GM19328 (cell line): ENCODE results near the gene TMEM144.

ENCODE experiments used
- ATAC-seq: cut with Tn5 transposase; IDR thresholded peaks from one replicate; pipeline ENCODE4 v1.9.1; 2021; ENCODE audit warnings: mild to moderate bottlenecking, moderate library complexity; ENCODE audit not compliant: unreplicated experiment

Gene TMEM144

DNA sequence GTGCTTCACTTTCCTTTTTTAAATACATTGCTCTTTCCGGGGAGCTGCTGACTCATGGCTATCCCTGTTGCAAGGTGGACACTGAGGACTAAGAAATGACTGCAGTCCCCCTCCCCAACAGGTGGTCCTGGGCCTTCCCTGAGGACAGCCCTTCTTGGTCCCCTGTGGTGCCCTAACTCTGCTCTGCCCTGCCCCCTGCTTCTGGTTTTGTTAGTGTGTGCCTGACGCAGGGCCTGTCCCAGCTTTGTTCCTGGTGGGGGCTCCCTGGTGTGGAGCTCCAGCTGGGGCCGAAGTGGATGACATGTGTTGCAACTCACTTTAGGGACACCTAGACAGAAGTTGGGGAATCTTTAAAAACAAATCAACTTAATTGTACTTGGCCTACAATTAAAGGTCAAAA lies 81.9 kb downstream of the TMEM144 start:
- ATAC-seq: no peak

DNA sequence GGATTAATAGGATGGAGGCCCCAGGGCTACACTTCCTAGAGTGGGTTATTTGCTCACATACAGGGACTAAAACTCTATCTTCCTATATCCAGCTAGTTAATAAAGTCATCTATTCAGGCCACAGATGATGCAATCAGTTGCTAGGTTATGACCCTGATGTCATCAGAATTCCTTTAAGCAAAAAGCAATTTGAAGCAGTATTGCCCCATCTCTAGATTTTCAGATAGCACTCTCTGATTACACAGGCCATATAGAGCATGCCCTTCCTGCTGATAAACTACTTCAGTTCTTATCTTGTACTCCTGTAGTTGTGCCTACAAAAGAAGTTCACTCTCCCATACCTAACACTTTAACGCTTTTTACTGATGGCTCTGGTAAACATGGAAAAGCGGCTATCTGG lies 84.8 kb downstream of the TMEM144 start:
- ATAC-seq: no peak

DNA sequence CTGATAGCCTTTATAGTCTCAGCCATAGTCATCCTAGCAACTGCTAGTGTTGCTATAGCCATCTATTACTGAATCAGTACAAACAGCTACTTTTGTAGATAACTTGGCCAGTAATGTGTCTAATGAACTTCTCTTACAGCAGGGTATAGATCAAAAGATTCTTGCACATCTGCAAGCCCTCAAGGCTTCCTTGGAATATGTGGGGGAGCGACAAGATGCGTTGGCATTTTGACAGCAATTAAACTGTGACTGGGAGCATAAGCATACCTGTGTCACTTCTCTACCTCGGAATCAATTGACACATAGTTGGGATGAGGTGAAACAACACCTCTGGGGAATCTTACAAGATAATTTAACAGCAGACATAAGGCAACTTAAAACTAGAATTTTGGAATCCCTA lies 87.6 kb downstream of the TMEM144 start:
- ATAC-seq: no peak

DNA sequence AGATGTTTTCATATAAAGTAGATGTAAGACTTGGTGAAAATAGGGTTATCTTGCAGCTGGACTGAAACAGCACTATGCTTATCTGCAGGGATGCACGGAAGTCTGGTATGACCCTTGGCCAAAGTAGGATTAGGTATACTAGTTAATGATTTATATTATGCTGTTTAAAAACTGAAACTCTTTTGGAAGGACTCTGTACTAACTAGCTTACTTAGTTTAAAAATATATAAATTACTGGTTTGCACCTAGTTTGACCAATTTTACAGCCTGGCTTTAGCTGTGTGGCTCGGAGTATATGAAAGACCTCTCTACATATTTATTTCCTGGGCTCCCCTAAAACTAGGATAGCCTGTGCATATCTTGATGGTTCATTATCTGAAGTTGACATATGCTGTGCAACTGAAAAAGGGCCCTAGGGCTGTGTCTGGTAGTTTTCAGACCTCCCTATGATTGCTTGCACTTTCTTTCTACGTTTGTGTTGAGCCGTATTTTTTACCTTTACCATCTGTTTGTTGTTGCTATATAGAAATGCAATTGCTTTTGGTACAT lies 89.2 kb downstream of the TMEM144 start:
- ATAC-seq: no peak

DNA sequence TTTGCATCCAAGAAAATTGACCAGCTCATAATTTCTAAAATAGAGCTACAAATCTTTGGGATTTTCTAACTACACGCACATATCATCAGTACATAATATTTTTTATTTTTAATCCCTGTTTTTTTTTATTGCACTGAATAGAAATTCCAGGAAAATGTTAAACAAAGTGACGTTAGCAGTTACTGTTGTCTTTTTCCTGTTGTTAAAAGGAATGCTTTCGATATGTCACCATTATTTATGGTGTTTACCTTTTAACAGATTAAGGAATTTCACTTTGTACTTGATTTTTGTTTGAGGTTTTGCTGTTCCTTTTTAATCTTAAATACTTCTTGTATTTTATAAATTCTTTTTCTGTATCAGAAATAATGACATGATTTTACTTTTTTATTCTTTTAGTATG lies 89.7 kb downstream of the TMEM144 start:
- ATAC-seq: no peak

DNA sequence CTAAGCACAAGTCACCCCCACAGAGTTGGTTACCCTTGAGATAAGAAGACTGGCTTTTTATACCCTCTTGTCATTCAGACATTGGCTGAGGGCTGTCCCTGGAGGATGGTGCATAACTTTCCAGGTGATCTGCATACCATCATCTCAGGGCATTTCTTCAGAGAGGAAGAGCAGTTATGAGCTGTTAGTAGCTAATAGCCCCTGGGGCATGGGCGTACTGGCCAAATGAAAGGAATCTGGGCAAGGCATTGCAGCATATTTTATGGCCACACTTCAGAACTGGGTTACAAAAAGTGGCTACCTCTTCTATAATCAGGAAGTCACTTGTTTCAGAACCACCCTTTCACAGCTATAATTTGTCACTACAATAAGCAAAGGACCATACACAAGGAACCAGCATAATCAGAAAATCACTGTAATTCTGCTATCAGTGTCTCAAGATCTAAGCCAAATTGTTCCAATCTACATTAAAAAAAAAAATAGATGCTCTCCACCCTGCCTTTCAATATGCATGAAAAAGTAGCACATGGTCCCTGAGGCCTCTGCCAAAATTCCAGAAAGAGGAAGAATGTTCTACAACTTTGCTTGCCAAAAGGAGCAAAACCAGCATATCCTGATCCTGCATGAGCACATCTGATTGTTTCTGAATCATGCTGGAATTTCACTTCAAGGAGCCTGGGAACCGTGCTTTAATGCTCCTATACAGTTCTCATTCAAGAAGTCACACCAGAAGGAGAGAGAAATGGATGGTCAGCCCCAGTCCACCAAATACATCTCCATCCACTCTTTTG lies 92.0 kb downstream of the TMEM144 start:
- no peak for ATAC-seq

DNA sequence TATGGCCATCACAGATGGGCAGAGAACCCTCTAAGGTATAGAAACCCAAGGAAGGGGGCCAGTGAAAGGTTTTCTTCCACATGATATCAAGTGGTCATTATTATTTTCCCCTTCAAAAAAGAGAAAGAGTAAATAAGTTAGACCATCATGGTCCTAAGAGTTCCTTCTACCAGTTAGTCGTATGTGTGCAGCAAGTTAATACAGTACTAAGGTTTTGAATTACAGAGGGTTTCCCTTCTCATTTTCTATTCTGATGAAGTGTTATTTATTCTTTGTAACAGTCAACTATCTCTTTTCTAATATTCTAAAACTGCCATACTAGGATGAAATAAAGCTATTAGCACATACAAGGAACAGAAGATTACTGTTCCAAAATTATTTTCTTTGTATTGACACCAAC lies 94.4 kb downstream of the TMEM144 start:
- ATAC-seq: no peak
